ENCODE measurements around the gene ITIH6. TPM values are rescaled to one million over a fixed set of nuclear protein-coding genes. Genes with fewer than 3 reads are reported as not detected.
"Not testable (repeated sequence)": the region's sequence is repeated elsewhere in the genome, so short reads cannot be mapped to it uniquely, and the experiment has no call there.

Gene ITIH6
- total RNA-seq, 1 donor = not detected

DNA sequence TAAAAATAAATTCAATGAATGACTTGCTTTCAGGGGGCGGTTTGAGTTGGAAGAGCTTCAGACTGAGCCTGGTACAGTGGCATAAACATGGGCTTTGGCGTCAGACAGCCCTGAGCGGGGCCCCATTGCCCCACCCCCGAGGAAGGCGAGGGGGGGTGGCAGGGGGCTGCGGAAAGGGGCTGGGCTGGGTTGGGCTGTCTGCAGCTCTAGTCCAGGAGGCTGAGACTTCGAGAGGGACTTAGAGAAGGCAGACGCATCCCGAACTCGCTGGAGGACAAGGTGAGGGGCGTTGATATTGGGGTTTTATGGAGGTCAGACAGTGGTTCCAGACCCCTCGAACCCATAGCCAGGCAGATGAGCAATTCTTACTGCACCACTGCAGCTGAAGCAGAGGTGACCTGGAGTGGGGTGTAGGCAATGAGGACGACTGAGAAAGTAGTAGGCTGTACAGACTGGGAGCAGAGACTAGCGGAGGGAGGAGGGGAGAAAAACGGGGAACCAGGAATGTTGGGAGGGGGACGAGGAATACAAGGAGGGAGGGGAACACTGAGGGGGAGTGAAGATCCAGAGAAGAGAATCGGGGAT lies 9.6 kb upstream of the ITIH6 start, which contains the start of gene MAGED2:
TSS of gene MAGED2 (plus strand) at position 222 of the 585 bp plus-strand sequence. CDS start 1,587 bp downstream, outside the sequence.
- peak in 2 of 3 donors; percentile 39 to 59 for DNase-seq (ENCODE audit: low read depth in 2 of 3, low spot score in 2 of 3)

DNA sequence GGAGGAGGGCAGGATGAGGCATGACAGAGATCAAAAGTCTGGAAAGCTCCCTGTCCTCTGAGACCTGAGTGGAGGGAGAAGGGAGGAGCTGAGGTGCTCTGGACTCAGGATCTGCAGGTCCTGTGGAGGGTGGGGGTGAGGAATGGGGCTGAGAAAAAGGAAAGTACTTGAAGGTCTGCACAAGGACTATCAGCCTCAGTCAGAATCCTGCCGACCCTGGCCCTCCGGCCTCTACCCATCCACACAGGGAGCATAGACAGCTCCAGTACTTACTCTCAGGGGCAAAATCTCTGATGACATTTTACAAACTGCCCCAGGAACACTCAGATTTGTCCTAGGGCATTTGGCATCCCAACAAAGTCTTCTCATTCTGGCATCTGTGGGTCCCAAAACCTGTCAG lies 991 bp upstream of the ITIH6 start:
- no peak for DNase-seq (ENCODE audit: low read depth in 2 of 3, low spot score in 2 of 3)

DNA sequence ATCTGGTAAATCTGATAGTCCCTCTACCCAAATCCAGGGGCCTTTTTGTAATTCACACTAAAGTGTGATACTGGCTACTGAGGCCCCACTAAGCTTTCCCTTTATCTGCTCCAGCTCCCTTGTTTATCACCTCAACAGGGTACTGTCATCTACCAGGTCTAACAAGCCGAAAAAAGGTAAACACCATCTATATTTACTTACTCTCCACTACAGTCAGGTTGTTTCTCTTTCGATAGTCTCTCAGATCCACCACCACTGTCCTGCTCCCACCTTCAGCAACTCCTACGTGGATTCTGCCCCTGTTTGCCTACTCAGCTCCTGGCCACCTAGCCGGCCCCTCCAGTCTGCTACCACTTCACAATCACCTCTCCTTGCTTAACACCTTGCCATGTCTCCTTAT lies 3.3 kb downstream of the ITIH6 start:
- DNase-seq (ENCODE audit: low read depth in 2 of 3, low spot score in 2 of 3) = no peak

DNA sequence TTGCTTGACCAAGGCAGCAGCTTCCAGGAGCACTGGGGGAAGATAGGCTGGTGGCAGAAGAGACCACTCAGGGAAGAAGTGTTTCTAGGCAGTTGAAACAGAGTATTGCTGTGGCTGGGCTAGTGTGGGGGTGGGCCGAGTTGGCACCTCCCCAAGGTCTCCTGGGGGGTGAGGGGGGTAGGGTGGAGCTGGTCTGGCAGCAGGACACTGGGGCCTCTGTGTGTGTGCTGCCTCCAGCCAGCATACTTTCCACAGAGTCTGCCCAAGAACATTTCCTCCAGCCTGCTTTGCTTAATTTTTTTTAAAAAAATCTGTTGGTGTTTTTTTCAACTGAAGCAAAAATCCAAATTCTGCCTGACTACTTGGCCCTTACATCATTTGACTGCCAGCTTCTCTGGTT lies 4.0 kb downstream of the ITIH6 start:
- DNase-seq (ENCODE audit: low read depth in 2 of 3, low spot score in 2 of 3) = no peak

DNA sequence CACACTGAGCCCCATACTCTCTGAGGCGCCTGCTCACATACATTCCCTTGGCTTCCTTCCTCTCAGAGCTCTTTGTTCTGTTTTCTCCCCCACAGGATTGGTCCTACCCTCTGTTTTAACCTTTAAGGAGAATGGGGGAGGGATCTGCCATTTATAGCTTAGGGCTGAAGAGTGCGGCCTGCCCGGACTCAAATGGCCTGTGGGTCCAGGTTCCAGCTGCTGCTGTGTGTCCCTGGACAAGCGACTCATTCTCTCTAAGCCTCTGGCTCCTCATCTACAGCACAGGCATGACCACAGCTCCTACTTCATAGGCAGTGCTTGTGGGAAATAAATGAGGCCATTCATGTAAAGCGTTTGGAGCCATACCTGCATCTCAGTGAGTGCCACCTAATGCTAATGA lies 8.7 kb downstream of the ITIH6 start:
- DNase-seq (ENCODE audit: low read depth in 2 of 3, low spot score in 2 of 3) = not testable (repeated sequence)

DNA sequence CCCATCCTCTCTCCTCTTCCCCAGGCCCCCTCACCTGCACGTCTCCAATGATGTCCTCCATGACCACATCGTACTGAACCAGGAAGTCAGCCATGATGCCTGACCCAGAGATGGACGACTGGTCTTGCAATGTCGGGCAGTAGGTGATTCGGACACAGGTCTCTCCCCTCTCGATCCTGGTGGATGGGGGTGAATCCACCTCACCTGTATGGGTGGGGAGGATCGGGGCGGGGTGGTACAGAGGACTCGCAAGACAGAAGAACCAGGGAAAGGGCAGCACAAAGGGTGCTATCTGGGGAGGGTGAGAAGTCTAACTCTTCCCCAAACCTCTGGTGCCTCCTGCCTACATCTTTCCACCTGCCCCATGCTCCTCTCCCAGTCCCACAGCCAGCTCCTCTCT lies 9.6 kb downstream of the ITIH6 start:
- DNase-seq (ENCODE audit: low read depth in 2 of 3, low spot score in 2 of 3) = no peak

DNA sequence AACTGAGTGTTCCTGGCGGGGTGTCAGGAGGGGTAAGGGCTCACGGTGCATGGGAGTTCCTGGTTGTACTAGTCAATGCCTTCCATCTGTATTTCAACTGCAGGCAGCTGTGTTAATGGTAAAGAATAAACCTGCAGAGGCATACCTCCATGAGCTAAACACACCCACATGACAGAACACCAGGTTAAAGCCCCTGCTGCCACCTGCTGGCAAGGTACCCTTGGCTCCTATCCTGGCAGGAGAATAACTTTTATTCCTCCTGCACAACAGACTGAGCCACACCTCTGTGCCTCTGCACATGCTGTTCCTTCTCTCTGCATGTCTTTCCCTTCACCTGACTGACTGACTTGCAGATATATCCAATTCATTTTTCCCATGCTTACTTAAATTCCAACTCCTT lies 11.1 kb downstream of the ITIH6 start:
- peak in 1 of 3 donors; percentile 31 for DNase-seq (ENCODE audit: low read depth in 2 of 3, low spot score in 2 of 3)

DNA sequence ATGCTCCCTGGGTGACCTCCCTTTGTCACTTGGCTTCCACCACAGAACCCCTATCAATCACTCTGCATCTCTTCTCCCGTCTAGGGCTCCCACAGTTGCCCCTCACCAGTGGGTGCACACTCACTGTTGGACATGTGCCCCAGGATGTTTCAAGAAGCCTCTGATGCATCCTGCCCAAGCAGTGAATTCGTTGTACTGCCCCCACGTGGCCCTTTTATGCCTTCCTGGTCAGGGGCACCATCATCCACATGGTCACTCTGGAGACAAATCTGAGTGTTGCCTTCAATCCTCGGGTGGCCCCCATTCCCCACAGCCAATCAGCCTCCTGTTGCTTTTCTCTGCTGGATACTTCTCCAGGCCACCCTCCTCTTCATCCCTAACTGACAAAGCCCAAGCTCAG lies 12.2 kb downstream of the ITIH6 start:
- peak in 1 of 3 donors; percentile 27 for DNase-seq (ENCODE audit: low read depth in 2 of 3, low spot score in 2 of 3)

DNA sequence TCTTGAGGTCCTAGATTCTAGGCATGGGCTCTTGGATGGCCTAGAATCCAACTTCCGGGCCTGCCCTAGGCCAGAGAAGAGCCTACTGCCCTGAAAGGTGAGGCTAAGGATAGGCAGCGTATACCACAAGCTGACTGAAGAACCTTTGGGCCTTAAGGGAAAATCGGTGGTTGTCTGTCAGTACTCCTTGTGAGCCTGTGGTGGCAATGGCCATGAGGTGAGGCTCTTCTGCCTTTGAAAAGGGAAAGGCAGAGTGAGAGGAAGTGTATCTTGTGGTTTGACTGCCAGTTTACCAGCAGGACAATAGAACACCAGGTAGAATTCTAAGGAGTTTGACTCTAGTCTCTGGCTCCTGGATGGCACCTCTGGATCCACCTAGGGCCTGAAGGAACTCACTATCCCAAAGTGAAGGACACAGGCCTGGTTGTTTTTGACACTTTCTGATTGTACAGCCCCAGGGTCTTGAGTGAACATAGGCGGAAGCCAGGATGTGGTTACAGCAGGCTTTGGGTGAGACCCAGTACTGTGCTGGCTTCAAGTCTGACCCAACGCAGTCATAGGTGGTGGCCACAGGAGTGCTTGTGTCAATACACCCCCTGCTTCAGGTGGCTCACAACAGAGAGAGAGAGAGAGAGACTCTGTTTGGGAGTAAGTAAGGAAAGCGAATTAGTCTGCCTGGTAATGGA lies 20.9 kb downstream of the ITIH6 start:
- DNase-seq (ENCODE audit: low read depth in 2 of 3, low spot score in 2 of 3) = no peak

DNA sequence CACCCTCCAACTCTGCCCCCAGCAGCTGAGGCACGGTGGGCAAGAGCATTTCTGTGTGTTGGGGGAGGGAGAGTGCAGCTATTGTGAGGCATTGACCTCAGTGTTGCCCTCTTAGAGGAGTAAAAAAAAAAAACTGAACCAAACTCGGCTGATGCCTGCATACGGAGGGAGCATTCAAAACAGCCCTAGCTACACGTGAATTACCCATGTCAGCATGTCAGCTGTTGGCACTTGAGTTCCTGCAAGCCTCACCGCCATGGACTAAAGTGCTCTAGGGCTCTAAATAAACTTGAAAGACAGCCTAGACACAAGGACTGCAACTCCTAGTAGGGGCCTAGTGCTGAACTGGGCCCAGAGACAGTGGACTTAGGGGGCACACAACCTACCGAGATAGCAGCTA lies 22.0 kb downstream of the ITIH6 start:
- DNase-seq (ENCODE audit: low read depth in 2 of 3, low spot score in 2 of 3) = no peak

DNA sequence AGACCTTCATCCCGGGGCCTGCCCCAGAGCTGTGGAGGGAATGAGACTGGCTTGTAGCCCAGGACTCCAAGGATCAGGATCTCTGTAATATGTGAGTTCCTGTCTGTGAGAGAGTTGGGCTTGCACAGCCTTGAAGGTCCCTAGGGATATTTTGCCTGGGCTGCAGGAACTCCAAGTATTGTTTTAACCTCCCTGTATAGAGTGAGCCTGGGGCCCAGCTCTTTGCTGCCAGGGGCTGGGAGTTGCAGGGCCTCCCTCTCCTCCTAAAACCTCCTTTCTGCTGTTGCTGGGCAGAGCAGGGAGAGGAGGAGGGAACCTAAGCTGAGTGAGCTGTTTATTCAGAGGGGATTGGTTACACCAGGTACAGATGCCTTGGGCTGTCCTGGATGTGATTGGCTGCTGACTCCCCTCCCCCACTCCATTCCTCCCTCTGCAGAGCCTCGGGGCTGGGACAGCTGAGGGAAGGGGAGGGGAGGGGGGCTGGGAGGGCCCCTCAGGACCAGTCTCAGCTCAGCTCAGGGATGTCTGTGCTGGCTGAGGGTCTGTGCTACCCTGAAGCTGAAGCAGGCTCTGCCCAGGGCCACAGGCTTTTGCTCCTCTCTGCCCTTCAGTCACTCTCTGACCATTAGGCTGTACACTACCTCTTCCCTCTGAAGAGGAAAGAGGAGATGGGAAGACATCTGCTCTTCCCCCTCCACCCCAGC lies 23.5 kb downstream of the ITIH6 start:
- DNase-seq (ENCODE audit: low read depth in 2 of 3, low spot score in 2 of 3) = peak in 2 of 3 donors; percentile 3 to 9

DNA sequence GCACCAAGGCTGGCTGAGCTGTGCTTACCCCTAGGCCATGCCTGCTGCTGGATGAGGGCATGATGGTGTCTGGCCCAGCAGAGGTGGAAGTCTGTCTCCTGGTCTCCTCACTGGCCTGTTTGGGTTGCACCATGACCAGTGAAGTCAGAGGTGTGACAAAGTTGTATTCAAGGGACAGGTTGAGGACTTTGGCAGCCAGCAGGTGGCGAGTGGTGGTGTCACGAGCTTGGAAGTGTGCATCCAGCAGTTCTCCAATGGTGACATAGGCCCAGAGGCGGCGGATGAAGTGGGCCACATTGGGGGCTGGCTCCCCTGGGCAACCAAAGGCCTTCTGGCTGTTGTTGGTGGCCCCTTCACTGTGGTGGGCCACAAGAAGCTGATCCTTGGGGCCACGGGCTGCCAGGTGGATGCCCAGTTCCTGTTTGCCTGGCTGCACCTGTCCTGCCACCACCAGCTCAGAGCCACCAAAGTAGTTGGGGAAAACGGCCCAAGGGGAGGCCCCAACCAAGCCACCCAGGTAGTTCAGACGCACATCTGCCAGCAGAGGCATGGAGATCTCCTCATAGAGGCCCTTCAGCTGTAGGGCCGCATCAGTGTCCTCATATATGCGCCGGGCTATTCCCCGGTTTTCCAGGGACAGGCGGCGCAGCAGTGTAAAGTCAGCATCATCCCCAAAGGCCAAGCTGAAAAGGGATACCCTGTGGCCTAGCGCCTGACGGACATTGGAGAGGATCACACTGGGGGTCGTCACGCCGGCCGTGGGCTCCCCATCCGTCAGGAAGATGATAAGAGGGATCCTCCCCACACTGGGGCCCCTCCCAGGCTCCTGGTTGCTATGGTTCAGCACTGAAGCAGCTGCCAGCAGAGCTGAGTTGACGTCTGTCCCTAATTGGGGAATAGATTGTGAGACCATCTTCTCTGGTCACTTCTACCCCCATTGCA lies 39.7 kb downstream of the ITIH6 start:
- no peak for DNase-seq (ENCODE audit: low read depth in 2 of 3, low spot score in 2 of 3)

DNA sequence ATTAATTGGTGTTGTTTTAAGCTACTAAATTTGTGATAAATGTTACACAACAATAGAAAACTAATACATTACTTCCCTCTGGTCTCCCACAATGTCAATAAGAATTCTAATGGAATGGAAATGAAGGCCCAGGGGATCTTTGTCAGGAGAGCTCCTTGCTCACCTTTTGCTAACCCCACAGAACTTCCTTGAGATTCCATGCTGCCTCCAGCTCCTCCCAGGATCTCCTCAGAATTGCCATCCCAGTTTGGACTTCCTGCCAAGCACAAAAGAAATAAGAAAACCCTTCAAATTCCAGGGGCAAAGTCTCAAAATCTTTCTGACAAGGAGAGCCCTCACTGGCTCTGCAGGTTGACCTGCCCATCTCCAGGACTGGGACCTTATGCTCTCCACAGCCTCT lies 43.2 kb downstream of the ITIH6 start:
- DNase-seq (ENCODE audit: low read depth in 2 of 3, low spot score in 2 of 3) = no peak

DNA sequence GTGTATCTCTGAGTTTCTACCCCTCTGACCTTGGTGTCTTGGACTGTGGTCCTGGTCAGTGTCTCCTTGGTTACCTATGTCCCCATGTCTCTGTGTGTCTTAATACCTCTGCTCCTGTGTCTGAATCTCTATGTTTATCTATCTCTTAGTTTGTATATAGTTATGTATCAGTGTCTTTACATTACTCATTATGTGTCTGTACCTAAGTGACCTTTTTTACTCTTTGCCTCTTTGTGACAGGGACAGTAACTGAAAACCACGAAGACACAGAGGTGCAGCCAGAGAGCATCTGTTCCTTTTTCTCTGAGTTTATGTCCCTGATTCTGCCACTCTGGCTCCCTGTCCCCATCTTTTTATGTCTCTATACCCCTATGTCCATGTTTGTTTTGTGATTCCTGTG lies 49.4 kb downstream of the ITIH6 start:
- DNase-seq (ENCODE audit: low read depth in 2 of 3, low spot score in 2 of 3) = no peak

DNA sequence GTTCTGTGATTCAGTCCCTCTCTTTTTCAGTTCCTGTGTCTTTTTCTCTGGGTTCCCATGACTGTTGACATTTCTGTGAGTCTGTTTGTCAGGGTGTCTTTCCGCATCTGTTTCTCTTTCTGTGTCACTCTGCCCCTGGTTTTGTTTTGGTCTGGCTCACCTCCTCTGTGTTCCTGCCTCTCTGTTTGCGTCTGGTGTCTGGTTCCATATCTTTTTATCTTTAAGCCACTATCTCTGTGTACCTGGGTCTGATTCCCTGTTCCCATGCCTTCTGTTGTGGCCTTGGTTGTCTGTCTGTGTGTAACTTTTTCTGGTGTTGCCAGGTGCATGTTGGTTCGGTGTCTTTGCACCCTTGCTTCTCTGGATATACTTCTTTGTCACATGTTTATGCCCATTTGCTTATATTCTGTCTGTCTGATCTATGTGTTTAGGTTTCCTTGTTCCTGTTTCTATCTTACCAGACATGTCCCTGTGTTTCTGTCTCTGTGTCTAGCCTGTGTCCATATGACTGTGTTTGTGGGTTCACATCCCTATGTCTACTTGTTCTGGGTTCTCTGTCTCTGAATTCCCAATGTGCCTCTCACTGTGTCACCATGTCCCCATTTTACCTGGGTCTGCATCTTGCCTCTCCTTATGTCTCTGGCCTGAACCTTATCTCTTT lies 50.2 kb downstream of the ITIH6 start:
- DNase-seq (ENCODE audit: low read depth in 2 of 3, low spot score in 2 of 3) = no peak

DNA sequence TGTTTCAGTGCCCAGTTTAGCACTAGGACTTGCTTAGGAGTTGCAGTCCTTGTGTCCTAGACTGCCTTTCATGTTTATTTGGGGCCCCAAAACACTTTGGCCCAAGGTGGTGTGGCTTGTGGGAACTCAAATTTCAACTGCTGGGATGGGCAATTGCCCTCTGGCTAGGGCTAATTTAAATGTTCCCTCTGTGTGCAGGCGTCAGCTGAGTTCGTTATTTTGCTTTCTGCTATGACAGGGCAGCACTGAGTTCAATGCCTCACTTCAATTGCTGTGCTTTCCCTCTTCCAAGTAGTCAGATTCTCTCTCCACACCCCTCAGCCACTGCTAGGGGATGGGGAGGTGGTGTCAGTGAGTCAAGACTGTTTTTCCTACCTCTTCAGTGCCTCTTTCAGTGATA lies 51.1 kb downstream of the ITIH6 start:
- DNase-seq (ENCODE audit: low read depth in 2 of 3, low spot score in 2 of 3) = no peak

DNA sequence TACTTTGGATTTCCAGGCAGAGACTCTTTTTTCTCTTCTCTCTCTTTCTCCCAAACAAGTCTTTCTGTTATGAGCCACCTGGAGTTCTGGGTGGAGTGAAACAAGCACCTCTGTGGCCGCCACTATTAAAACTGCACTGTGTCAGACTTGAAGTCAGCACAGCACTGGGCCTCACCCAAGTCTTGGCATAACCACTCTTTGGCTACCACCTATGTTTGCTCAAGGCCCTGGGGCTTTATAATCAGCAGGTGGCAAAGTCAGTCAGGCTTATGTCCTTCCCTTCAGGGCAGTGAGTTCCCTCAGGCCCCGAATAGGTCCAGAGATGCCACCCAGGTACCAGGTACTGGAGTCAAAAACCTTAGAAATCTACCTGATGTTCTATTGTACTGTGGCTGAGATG lies 52.4 kb downstream of the ITIH6 start:
- DNase-seq (ENCODE audit: low read depth in 2 of 3, low spot score in 2 of 3) = no peak

DNA sequence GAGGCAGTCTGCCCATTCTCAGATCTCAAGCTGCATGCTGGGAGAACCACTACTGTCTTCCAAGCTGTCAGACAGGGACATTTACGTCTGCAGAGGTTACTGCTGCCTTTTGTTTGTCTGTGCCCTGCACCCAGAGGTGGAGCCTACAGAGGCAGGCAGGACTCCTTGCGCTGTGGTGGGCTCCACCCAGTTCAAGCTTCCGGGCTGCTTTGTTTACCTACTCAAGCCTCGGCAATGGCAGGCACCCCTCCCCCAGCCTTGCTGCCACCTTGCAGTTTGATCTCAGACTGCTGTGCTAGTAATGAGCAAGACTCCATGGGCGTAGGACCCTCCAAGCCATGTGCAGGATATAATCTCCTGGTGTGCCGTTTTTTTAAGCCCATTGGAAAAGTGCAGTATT lies 59.5 kb downstream of the ITIH6 start:
- not testable (repeated sequence) for DNase-seq (ENCODE audit: low read depth in 2 of 3, low spot score in 2 of 3)

DNA sequence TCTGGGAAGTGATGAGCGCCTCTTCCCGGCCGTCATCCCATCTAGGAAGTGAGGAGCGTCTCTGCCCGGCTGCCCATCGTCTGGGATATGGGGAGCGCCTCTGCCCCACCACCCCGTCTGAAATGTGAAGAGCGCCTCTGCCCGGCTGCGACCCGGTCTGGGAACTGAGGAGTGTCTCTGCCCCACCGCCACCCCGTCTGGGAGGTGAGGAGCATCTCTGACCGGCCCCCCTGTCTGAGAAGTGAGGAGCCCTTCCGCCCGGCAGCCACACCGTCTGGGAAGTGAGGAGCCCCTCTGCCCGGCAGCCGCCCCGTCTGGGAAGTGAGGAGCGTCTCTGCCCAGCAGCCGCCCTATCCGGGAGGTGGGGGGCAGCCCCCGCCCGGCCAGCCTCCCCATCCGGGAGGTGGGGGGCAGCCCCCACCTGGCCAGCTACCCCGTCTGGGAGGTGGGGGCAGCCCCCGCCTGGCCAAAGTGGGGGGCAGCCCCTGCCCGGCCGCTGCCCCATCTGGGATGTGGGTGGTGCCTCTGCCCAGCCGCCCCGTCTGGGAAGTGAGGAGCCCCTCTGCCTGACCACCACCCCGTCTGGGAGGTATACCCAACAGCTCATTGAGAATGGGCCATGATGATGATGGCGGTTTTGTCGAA lies 61.6 kb downstream of the ITIH6 start:
- DNase-seq (ENCODE audit: low read depth in 2 of 3, low spot score in 2 of 3) = not testable (repeated sequence)

DNA sequence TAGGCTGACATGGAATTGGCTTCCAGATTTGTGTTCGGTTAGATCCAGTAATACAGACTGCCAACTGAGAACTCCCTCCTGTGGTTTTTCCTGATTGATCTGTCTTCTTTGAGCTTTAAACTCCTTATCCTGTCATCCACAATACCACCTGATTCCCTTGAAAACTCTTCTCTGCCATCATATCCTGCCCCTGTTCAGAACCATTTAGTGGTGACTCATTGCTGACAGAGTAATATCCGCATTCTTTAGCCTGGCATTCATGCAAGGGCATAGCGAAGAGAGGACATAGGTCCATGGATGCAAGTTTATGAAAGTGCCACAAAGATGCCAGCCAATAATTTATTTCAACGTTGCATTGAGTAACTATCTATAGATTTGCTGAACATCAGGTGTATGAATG lies 76.6 kb downstream of the ITIH6 start:
- no peak for DNase-seq (ENCODE audit: low read depth in 2 of 3, low spot score in 2 of 3)

Measured in hematopoietic multipotent progenitor cell (in vitro differentiated cells).